NCI-H146 (cell line): ENCODE data around the gene CARD14.
"Not testable (repeated sequence)": the region's sequence is repeated elsewhere in the genome, so short reads cannot be mapped to it uniquely, and the experiment has no call there.

Source experiments
- DNase-seq: peaks from one replicate; lab custom pipeline; 2025; lab: John Stamatoyannopoulos, UW

The CARD14 gene

DNA sequence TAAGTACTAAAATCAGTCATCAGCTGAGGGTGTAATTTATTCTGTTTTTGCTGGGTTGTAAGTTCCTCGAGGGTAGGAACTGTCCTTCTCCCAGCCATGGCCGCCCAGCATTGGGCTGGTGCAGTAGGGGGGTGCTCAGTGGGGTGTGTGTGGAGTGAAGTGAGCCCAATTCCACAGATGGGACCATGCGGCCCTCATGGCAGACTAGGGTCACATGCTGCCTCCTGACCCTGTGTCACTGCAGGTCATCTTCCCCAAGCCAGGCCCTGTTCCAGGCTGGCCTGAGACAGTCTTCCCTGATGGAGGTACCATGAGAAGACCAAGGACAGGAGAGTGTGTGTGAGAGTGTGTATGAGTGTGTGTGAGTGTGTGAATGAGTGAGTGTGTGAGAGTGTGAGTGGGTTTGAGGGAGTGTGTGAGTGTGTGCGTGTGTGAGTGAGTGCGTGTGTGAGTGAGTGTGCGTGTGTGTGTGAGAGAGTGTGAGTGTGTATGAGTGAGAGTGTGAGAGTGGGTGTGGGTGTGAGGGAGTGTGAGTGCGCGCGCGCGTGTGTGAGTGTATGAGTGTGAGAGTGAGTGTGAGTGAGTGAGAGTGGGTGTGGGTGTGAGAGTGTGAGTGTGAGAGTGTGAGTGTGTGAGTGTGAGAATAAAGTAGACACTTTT lies 54.1 kb downstream of the CARD14 start:
- no peak for DNase-seq

DNA sequence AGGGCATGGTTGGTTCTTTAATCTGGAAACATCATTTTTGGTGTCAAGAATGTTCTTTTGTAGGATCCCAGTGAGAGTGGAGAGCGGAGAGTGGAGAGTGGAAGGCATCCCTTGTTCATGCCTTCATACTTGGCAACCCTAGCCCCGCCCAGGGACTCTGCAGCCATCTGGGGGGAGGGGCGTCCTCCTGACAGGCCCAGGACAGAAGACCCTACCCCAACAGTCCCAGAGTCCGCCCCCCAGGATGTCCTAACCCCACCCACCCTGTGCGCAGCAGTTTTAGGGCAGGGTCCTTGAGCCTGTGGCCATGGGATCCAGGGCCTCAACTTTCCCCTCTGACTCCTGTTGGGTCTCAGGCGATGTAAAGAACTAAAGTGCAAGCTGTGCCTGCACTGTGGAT lies 54.9 kb downstream of the CARD14 start:
- no peak for DNase-seq

DNA sequence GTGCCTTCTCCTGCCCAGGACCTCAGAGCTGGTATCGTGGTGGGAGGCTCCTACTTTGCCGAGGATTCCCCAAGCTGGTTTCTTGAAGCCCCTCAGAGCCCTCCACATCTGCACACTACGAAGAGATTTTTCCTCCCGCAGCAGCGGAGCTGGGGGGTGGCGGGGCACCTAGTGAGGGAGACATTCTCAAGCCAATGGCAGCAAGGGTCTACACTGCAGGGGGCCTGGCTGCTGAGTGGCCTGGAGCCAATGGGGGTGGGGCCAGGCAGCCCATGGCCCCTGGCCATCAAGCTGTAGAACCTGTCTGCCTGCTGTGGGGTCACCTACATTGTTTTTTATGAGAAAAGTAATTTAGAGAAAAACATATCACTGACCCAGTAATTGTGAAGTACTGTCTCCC lies 55.4 kb downstream of the CARD14 start:
- no peak for DNase-seq

DNA sequence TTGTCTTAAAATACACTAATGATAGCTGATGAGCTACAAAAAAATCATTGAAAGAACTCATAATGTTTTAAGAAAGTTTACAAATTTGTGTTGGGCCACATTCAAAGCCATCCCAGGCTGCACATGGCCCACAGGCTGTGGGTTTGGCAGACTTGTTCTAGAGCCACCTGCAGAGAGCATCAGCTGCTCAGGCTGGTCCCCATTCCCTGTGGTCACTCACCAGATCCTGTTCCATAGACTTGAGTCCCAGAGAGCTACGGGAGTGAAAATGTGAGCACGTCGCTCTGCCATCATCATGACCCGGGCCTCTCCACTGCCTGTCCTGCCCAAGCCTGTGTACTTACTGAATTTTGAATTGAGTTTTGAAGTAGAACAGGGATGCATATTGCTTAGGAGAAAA lies 57.3 kb downstream of the CARD14 start:
- DNase-seq = no peak

DNA sequence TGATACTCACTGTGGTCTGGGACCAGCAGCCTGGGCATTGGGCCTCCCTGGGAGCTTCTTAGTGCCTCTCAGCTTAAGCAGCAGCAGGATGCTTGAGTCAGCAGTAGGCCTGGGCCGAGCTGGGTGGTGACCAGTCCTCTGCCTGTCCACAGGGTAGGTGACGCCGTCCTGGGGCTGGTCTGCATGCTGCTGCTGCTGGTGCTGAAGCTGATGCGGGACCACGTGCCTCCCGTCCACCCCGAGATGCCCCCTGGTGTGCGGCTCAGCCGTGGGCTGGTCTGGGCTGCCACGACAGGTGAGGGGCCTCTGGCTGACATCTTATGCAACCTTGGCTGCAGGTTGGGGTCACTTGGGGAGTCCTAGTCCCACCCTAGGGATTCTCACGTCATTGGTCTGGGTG lies 57.8 kb downstream of the CARD14 start:
- DNase-seq = no peak

DNA sequence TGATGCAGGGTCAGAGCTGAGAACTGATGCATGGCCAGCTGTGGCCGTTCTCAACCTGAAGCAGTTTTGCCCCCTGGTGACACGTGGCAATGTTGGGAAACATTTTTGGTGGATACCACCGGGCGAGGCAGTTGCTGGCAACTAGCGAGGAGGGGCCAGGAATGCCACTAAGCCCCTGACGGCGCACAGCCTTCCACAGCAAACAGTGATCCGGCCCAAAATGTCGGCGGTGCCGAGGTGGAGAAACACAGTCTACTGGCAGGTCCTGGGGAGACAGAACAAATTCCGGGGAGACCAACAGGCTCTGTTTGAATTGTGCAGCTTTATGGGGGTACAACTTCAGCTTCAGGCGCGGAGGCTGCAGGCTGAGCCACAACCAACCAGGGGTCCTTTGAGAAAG lies 58.6 kb downstream of the CARD14 start:
- DNase-seq = no peak

DNA sequence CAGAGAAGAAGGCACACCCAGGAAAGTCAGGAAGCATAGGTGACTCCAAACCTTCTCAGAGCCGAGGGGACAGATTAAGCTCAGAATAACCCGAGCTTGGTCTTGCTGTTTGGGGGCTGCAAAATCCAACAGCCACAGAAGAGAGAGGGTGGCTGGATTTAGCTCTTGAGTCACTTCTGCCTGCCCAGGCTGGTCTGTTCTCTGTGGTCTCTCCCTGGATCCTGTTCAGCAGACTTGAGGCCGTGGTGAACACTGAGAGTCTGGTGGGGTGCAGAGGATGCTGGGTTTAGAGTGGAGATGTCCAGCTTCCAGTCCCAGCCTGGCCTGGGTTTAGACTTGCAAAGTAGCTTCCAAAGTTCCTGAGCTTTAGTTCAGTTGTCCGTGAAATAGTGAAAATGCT lies 59.2 kb downstream of the CARD14 start:
- DNase-seq = no peak

DNA sequence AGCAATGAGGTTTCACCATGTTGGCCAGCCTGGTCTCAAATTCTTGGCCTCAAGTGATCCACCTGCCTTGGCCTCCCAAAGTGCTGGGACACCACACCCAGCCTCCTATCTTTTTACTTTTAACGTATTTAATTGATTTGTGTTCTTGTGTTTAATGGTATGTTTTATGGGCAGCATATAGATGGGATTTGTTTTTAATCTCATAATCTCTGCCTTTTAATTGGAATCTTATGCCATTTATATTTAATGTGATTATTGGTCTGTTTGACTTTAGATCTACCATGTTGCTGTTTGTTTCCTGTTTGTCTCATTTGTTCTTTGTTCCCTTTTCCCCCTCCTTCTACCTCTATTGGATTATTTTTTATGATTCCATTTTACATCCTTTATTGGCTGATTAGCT lies 62.6 kb downstream of the CARD14 start:
- no peak for DNase-seq

DNA sequence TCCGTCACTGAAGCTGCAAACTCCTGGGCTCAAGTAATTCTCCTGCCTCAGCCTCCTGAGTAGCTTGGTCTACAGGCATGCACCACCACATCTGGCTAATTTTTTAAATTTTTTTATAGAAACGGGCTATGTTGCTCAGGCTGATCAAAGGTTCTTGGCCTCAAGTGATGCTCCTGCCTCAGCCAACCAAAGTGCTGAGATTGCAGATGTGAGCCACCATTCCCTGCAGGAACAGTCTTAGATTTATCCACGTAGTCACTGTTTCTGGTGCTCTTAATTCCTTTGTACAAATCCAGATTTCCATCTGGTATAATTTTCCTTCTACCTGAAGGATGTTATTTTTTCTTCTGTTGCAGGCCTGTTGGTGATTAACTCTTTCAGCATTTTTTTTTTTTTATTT lies 63.4 kb downstream of the CARD14 start:
- no peak for DNase-seq

DNA sequence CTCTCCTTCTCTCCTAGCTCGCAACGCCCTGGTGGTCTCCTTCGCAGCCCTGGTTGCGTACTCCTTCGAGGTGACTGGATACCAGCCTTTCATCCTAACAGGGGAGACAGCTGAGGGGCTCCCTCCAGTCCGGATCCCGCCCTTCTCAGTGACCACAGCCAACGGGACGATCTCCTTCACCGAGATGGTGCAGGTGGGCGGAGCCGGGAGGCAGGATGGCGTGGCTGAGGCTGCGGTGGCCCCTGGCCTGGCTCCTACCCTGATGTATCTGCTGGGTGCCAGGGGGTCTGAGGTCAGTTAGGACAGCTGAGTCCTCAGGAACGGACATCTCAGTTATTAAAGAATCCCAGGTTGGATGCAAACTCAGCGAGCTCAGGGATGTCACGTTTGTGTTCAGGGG lies 67.1 kb downstream of the CARD14 start:
- DNase-seq = no peak

DNA sequence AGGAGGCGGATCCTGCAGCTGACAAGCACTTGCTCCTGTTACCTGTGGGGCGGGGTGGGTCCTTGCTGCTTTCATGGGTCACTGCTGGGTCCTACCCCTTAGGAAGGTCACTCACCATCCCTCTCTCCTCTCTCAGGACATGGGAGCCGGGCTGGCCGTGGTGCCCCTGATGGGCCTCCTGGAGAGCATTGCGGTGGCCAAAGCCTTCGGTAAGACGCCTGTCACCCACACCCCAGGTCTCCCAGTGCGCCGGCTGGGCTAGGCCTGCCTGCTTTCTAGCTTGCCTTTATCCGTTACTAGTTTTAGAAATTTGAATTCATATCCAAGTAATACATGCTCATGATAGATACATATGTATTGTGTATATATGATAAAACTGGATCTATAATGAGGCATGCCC lies 67.6 kb downstream of the CARD14 start:
- no peak for DNase-seq

DNA sequence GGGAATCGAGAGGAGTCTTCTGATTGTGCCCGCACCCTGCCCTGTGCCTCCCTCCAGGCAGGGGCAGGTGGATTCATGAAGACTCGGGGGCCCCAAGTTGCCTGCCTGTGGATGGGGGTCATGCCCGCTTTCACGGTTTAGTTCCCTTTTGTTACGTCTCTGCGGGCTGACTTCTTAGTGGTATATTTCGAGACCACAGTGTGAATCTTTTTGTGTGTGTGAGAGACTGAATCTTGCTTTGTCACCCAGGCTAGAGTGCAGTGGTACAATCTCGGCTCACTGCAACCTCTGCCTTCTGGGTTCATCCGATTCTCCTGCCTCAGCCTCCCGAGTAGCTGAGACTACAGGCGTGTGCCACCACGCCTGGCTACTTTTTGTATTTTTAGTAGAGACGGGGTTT lies 72.7 kb downstream of the CARD14 start:
- no peak for DNase-seq

DNA sequence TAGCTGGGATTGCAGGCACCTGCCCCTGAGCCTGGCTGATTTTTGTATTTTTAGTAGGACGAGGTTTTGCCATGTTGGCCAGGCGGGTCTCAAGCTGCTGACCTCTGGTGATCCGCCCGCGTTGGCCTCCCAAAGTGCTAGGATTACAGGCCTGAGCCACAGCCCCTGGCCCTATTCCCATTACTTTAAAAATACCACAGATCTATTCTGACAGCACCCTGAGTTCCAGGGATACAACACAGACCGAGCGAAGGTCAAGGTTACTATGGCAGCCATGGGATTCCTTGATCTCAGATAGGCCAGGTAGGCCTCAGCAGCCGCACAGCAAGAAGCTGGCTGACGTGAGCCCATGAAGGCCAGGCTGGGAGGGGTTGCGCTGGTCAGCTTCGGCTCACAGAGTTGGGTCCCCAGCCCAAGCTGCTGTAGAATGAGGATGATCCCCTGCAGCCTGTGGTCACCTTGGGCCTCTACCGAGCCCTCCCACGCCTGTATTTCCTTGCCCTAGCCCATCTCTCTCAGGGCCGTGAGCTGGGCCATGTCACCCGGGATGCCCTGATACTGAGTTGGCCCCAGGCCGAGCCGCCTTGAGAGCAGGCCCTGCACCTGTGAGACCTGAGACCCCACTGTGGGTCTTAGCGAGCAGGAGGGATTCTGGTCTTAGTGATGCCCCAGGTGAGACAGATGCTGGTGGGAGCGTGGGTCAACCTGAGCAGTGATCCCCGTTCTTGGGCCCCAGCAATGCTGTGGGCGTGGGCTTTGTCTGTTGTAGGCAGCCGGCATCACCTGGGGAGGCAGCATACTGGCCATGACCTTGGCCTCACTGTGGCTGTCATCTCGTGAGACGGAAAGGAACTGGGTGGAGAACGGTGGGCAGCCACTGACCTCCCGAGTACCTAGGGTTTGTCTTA lies 74.0 kb downstream of the CARD14 start:
- no peak for DNase-seq

DNA sequence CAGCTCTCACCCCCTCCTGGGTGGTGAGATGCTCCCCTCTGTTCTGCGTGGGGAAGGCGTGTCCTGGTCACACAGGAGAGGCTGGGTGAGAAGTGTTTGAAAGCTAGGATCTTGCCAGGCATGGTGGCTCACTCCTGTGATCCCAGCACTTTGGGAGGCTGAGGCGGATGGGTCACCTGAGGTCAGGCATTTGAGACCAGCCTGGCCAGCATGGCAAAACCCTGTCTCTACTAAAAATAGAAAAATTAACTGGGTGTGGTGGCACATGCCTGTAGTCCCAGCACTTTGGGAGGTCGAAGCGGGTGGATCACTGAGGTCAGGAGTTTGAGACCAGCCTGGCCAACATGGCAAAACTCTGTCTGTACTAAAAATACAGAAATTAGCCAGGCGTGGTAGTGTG lies 74.6 kb downstream of the CARD14 start:
- DNase-seq = not testable (repeated sequence)

DNA sequence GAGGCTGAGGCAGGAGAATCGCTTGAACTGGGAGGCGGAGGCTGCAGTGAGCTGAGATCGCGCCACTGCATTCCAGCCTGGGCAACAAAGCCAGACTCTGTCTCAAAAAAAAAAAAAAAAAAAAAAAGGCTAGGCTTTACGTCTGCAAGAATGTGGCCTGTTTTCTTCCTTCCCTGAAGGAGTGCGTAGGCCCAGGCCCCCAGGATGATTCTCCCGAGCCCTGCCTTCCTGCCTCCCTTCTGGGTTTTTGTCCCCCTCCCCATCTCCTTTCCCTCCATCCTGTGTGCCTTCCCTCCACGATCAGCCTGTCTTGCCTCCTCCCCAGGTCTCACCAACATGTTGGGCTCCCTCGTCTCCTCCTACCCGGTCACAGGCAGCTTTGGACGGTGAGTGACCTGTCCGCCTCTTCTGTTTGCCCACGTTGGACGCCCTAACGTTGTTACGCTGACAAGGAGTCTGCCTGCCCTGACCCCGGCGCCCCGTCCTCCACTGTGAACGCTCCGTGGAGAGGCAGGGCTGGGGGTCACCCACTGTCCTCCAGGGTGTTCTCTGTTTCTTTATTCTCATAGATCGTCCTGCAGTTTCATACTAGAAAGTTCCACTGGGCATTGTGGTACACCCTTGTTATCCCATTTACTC lies 75.2 kb downstream of the CARD14 start:
- DNase-seq = no peak

DNA sequence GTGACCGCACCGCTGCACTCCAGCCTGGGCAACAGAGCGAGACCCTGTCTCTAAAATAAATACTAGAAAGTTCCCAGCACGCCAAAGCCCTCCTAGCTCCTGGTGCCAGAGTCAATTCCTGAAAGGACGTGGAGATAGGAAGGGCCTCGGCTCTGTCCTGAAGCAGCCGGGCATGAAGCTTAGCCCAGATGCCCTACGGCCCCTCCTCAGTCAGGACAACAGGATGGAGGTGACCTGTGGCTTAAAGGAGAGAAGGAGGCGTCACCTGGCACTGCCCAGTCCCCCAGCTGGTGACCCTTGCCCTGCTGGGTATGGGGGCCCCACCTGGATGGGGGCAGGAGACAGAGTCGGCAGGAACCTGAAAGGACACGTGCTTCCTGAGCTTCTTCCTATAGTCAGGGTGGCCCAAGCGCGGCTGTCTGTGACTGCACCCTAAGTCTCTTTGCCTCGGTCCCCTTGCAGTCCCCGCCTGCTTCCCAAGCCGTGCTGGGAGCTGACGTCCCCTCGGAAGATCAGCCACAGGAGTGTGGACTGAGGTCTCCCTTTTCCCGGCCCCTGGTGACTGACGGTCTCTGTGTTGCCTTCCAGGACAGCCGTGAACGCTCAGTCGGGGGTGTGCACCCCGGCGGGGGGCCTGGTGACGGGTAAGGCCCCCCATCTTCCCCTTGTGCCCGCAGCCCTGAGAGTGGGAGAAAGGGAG lies 75.9 kb downstream of the CARD14 start:
- DNase-seq = no peak

DNA sequence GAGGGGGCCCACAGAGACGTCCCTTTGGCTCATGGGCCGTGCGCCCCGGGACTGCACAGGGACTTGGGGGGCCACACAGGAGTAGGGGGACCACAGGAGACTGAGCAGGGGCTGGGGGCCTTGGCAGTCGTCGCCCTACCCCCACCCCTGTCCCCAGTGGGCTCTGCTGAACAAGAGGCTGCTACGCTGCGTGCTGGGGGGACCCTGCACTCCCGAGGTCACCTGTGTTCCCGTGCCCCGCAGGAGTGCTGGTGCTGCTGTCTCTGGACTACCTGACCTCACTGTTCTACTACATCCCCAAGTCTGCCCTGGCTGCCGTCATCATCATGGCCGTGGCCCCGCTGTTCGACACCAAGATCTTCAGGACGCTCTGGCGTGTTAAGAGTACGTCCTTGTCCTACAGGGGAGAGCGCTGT lies 76.4 kb downstream of the CARD14 start:
- no peak for DNase-seq

DNA sequence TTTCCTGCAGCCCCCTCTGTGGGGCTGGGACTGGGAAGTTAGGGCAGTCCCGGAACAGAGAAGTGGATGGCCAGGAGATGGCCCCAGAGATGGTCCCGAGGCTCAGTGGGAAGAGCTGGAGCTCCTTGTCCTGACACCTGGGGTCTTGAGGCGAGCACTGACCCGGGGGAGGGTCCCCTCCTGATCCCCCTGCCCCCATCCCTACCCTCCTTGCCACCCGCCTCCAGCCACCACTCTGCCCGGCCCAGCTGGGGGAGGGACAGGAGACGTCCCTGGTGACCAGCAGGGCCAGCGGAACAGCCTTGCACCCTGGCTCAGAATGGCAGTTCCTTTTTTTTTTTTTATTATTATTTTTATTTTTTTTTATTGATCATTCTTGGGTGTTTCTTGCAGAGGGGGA lies 76.9 kb downstream of the CARD14 start:
- DNase-seq = no peak

DNA sequence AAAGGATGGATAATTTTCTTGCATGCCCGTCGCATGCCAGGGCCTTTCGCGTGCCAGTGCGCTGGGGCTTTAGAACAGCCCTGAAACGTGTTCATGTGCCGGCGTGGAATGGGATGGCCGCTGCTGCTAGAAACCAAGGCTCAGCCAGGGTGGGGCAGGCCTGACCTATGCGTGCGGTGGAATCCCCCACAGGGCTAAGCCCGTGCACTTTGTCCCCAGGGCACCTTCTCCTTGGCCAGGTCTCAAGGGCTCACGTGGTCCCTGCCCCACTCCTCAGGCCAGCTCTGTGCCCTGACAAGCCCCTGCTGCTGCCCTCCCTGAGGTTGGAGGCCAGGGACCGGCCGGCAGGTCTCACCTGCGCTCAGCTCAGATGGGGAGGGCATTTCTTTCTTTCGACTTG lies 77.7 kb downstream of the CARD14 start:
- no peak for DNase-seq

DNA sequence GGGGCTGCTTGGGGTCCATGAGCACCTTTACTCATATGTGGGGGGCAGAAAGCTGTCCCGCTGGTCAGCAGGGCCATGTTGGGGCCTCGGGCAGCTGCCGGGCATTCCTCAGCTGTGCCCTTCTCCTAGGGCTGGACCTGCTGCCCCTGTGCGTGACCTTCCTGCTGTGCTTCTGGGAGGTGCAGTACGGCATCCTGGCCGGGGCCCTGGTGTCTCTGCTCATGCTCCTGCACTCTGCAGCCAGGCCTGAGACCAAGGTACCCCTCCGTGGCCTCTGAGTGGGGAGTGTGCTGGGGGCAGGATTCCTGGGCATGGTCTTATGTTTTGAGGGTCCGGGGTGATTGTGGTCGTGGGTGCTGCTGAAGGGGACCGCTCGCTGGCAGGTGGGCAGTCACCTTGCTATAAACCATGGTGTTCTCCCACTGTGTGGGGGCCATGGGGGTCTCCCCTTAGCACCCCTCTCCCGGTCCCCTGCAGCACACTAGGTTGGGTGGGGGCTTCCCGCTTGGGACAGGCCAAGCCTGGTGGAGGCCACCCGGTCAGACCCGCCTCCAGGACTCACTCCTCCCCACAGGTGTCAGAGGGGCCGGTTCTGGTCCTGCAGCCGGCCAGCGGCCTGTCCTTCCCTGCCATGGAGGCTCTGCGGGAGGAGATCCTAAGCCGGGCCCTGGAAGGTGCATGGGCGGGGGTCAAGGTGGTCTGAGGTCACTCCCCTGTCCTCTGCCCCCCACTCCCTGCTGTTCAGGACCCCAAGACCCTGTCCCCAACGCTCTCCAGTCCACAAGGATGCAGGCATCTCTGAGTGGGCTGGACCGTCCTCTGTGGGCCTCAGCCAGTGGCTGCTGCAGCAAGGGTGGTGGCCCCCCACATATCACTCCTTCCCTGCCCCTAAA lies 78.4 kb downstream of the CARD14 start:
- no peak for DNase-seq

DNA sequence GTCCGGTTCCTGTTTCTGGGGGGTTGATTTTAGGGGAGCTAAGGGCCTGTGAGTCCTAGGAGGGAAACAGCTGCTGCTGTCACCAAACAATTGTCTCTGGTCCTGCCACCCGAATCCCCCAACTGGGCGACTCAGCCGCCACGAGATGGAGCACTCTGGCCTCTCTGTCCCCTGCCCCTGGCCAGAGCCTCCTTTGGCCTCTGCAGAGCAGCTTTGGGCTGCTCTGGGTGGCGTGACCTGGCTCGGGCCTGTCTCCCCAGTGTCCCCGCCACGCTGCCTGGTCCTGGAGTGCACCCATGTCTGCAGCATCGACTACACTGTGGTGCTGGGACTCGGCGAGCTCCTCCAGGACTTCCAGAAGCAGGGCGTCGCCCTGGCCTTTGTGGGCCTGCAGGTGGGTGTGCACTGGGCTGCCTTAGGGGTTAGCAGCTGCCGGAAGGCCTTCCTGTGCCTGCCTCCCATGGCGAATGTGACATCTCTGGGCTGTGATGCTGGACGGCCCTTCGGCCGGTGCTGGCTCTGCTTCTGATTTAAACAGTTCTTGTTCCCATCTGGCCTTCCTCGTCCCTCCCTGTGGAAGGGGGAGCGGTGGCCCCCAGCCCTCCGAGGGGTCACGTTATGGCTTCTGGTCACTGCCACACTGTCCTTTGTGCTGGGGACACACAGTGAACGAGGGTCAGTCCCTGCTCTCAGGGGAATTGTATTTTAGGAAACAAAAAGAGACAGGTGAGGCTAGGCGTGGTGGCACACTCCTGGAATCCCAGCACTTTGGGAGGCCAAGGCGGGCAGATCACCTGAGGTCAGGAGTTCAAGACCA lies 79.3 kb downstream of the CARD14 start:
- no peak for DNase-seq
